Raji (cell line): ENCODE results near the gene ZIC2.

Source experiments
- POLR2A ChIP-seq: IDR thresholded peaks from 2 replicates; pipeline ENCODE4 v1.6.1; 2011; ENCODE audit warnings: low read depth, low read length, control low read depth; ENCODE audit not compliant: insufficient read depth

ZIC2 gene

GRCh38 chr13:99970651-99971575 is 10.7 kb upstream of the ZIC2 start:
- TF ChIP-seq POLR2A = no peak

- no peak for TF ChIP-seq POLR2A
Measured at GRCh38 chr13:99971576-99972189, 9.9 kb upstream of the ZIC2 start, which contains the start of gene ZIC5. Gene ZIC5 (minus strand): TSS chr13:99971767. CDS start chr13:99971603, 164 bp downstream.

- TF ChIP-seq POLR2A = no peak
Measured at GRCh38 chr13:99972190-99972731, 9.3 kb upstream of the ZIC2 start.

GRCh38 chr13:99973163-99973807 is 8.3 kb upstream of the ZIC2 start:
- no peak for TF ChIP-seq POLR2A

- no peak for TF ChIP-seq POLR2A
Measured at GRCh38 chr13:99973808-99974185, 7.8 kb upstream of the ZIC2 start.

GRCh38 chr13:99974296-99974938 is 7.2 kb upstream of the ZIC2 start:
- TF ChIP-seq POLR2A = no peak

GRCh38 chr13:99974939-99975561 is 6.5 kb upstream of the ZIC2 start:
- no peak for TF ChIP-seq POLR2A

- no peak for TF ChIP-seq POLR2A
Measured at GRCh38 chr13:99975626-99976025, 6.0 kb upstream of the ZIC2 start.

- no peak for TF ChIP-seq POLR2A
Measured at GRCh38 chr13:99976575-99976974, 5.0 kb upstream of the ZIC2 start.

GRCh38 chr13:99977334-99977911 is 4.2 kb upstream of the ZIC2 start:
- no peak for TF ChIP-seq POLR2A

GRCh38 chr13:99977912-99978798 is 3.4 kb upstream of the ZIC2 start:
- no peak for TF ChIP-seq POLR2A

- TF ChIP-seq POLR2A = no peak
Measured at GRCh38 chr13:99978799-99979452, 2.7 kb upstream of the ZIC2 start.
